DOHH2 (cell line): ENCODE results near the gene TOMM6.

Source experiments
- H3F3A ChIP-seq: fragments of 200-600 bp; sonication (generic), shearing (Covaris generic); 2 replicates; pipeline ENCODE4 v1.6.0; 2016; ENCODE audit warnings: antibody characterized with exemption, mild to moderate bottlenecking; ENCODE audit not compliant: control insufficient read depth, insufficient read depth
- H3K27ac ChIP-seq: fragments of 200-600 bp; sonication (generic); 2 replicates; pipeline ENCODE4 v1.5.1; 2014; ENCODE audit warnings: low read depth, mild to moderate bottlenecking, low read length, moderate library complexity
- H3K27me3 ChIP-seq: fragments of 200-600 bp; sonication (generic); 2 replicates; pipeline ENCODE4 v1.6.1; 2014; ENCODE audit warnings: mild to moderate bottlenecking, low read length, mixed read lengths; ENCODE audit not compliant: control insufficient read depth
- H3K36me3 ChIP-seq: fragments of 200-600 bp; sonication (generic); 2 replicates; pipeline ENCODE4 v1.6.1; 2014; ENCODE audit warnings: mild to moderate bottlenecking, low read length, moderate library complexity, mixed read lengths; ENCODE audit not compliant: control insufficient read depth
- H3K4me1 ChIP-seq: fragments of 200-600 bp; sonication (generic); 2 replicates; pipeline ENCODE4 v1.6.1; 2014; ENCODE audit warnings: mild to moderate bottlenecking, low read length, mixed read lengths; ENCODE audit not compliant: control insufficient read depth
- H3K4me2 ChIP-seq: fragments of 200-600 bp; sonication (generic); 2 replicates; pipeline ENCODE4 v1.6.0; 2014; ENCODE audit warnings: mild to moderate bottlenecking, low read length, moderate library complexity
- H3K4me3 ChIP-seq: fragments of 200-600 bp; sonication (generic); 2 replicates; pipeline ENCODE4 v1.5.1; 2014; ENCODE audit warnings: mild to moderate bottlenecking, low read length, mixed read lengths
- H3K79me2 ChIP-seq: fragments of 200-600 bp; sonication (generic); 2 replicates; pipeline ENCODE4 v1.6.1; 2014; ENCODE audit warnings: mild to moderate bottlenecking, low read length, mixed read lengths; ENCODE audit not compliant: control insufficient read depth
- H3K9me2 ChIP-seq: fragments of 200-600 bp; sonication (generic); replicated peaks from 2 replicates; pipeline ENCODE4 v1.6.1; 2014; ENCODE audit warnings: mild to moderate bottlenecking, low read length, mixed read lengths; ENCODE audit not compliant: control insufficient read depth
- H3K9me3 ChIP-seq: fragments of 200-600 bp; sonication (generic); 2 replicates; pipeline ENCODE4 v1.6.1; 2014; ENCODE audit warnings: antibody characterized with exemption, low read length, mixed read lengths; ENCODE audit not compliant: control insufficient read depth, insufficient read depth
- H4K20me1 ChIP-seq: fragments of 200-600 bp; sonication (generic); 2 replicates; pipeline ENCODE4 v1.6.0; 2014; ENCODE audit warnings: low read depth, mild to moderate bottlenecking, antibody characterized with exemption, low read length, moderate library complexity; ENCODE audit not compliant: control insufficient read depth, insufficient read depth
- EZH2phosphoT487 ChIP-seq: fragments of 200-600 bp; sonication (generic); IDR thresholded peaks from 2 replicates; pipeline ENCODE4 v1.6.1; 2017; ENCODE audit warnings: borderline replicate concordance, mild to moderate bottlenecking, antibody characterized with exemption, low read length, moderate library complexity, mixed read lengths
- TF ChIP-seq, protein P1 (sequence below): fragments of 200-600 bp; sonication (generic); IDR thresholded peaks from one replicate; pipeline ENCODE4 v1.5.1; 2014; ENCODE audit warnings: antibody characterized with exemption, mild to moderate bottlenecking, low read depth, low read length; ENCODE audit not compliant: poor library complexity, severe bottlenecking

Gene TOMM6

DNA sequence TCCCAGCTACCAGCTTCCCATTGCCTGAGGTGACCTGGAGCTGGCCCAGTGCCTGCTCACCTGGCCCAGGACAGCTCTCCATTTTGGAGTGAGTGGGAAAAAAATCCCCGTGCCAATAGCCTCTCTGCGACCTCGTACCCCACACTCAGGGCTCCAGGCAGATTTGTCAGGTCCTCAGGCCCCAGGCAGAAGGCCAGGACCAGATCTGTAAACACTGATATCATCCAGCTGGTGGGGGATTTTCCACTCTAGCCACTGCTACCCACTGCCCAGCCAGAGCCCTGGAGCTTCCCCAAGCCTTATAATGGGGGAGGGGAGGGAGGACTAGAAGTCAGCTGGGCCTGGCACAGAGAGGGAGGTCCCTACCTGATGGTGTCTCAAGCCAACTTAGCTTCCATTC lies 39.0 kb upstream of the TOMM6 start:
- Histone ChIP-seq H3K4me2 (no peak overlapping the region), H3K4me3 (no peak overlapping the region), H3K4me1 (no peaks in the 10 kb centered on the region), H3K9me2 (no peaks in the 10 kb centered on the region), H3F3A (no peaks in the 10 kb centered on the region), H3K27ac (no peak overlapping the region), H3K79me2 (no peaks in the 10 kb centered on the region), H4K20me1 (no peaks in the 10 kb centered on the region), H3K27me3 (peaks cover 8% of the 10 kb centered on the region; the same call in 1 of the 2 replicates), H3K36me3 (no peaks in the 10 kb centered on the region), H3K9me3 (no peaks in the 10 kb centered on the region)
- TF ChIP-seq, protein P1, sequence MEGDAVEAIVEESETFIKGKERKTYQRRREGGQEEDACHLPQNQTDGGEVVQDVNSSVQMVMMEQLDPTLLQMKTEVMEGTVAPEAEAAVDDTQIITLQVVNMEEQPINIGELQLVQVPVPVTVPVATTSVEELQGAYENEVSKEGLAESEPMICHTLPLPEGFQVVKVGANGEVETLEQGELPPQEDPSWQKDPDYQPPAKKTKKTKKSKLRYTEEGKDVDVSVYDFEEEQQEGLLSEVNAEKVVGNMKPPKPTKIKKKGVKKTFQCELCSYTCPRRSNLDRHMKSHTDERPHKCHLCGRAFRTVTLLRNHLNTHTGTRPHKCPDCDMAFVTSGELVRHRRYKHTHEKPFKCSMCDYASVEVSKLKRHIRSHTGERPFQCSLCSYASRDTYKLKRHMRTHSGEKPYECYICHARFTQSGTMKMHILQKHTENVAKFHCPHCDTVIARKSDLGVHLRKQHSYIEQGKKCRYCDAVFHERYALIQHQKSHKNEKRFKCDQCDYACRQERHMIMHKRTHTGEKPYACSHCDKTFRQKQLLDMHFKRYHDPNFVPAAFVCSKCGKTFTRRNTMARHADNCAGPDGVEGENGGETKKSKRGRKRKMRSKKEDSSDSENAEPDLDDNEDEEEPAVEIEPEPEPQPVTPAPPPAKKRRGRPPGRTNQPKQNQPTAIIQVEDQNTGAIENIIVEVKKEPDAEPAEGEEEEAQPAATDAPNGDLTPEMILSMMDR: no peak
- TF ChIP-seq EZH2phosphoT487: no peak

DNA sequence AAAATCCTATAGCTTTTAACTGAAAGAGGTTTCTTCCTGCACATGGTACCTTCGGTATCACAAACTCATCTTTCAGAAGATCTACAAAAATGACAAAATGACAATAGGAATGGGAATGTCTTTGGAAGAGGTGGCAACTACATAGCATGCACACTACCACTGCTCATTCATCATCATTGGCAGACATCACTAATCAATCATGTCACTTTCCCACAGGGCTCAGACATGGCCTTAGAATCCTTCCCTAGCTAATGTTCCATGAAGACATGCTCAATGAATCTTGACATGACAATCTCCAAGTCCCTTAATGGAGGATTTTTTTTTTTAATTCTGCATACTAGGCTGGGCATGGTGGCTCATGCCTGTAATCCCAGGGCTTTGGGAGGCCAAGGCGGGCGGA lies 37.1 kb upstream of the TOMM6 start:
- Histone ChIP-seq H3K9me2 (no peaks in the 10 kb centered on the region), H3K27me3 (peaks cover 15% of the 10 kb centered on the region; the same call in 1 of the 2 replicates), H4K20me1 (no peaks in the 10 kb centered on the region), H3K27ac (no peak overlapping the region), H3K36me3 (no peaks in the 10 kb centered on the region), H3K79me2 (no peaks in the 10 kb centered on the region), H3K4me2 (no peak overlapping the region), H3F3A (no peaks in the 10 kb centered on the region), H3K4me3 (no peak overlapping the region), H3K9me3 (no peaks in the 10 kb centered on the region), H3K4me1 (no peaks in the 10 kb centered on the region)
- no peak for TF ChIP-seq EZH2phosphoT487
- TF ChIP-seq, protein P1: no peak

DNA sequence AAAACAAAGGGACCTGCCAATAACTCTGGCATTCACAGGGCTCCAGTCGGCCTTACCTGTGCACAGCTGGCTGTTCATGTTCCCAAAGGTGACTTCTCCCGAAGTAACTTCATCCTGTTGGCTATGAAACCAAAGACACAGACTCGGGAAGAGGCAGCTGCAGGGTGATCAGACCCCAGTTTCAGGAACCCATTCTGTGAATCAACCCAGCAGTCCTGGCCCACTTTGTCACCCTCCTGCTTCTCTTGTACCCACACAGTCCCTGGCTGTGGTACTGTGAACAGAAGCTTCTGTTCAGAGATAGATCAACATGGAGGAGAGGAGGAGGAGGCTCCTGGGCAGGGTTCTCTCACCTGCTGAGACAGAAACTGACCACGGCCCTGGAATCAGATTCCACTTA lies 31.6 kb upstream of the TOMM6 start:
- Histone ChIP-seq H3K27ac (no peak overlapping the region), H3K4me3 (no peak overlapping the region), H3K27me3 (peaks cover 20% of the 10 kb centered on the region), H3K36me3 (no peaks in the 10 kb centered on the region), H3K79me2 (no peaks in the 10 kb centered on the region), H3F3A (no peaks in the 10 kb centered on the region), H3K9me3 (no peaks in the 10 kb centered on the region), H3K4me1 (no peaks in the 10 kb centered on the region), H4K20me1 (no peaks in the 10 kb centered on the region), H3K9me2 (no peaks in the 10 kb centered on the region), H3K4me2 (no peak overlapping the region)
- TF ChIP-seq, protein P1: no peak
- TF ChIP-seq EZH2phosphoT487: no peak

DNA sequence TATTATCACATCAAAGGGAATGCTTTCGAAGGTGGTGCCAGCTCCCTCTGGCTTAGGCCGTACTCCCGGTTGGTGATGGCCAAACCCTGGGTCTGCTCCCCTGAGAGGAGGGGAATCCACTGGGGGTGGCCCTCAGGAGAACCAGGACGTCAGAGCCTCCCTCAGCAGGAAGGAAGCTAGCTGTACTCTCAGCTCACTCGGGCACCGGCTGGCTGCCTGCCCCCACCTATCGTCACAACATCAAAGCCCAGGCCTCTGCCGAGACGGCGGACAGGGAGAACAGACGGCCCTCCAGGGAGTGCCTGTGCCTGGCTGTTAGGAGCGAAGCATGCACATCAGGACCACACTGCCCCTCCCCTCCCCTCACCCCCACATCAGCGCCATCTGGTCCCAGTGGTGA lies 31.1 kb upstream of the TOMM6 start:
- H3K9me2 ChIP-seq: no peaks in the 10 kb centered on the region
- no peak overlapping the region for H3K4me2 ChIP-seq
- no peaks in the 10 kb centered on the region for H3F3A ChIP-seq
- no peaks in the 10 kb centered on the region for H3K36me3 ChIP-seq
- no peak overlapping the region for H3K4me3 ChIP-seq
- no peaks in the 10 kb centered on the region for H3K9me3 ChIP-seq
- H3K27ac ChIP-seq: no peak overlapping the region
- TF ChIP-seq, protein P1: no peak
- TF ChIP-seq EZH2phosphoT487: no peak
- H3K79me2 ChIP-seq: no peaks in the 10 kb centered on the region
- H3K27me3 ChIP-seq: peaks cover 20% of the 10 kb centered on the region
- H4K20me1 ChIP-seq: no peaks in the 10 kb centered on the region
- H3K4me1 ChIP-seq: no peaks in the 10 kb centered on the region
